AG08395 (cell line): ENCODE results near the gene UBE4B.
"Not testable (repeated sequence)": the region's sequence is repeated elsewhere in the genome, so short reads cannot be mapped to it uniquely, and the experiment has no call there.

ENCODE experiments used
- DNase-seq: peaks from one replicate; pipeline ENCODE4 v3.0.0; 2012; ENCODE audit warnings: mixed read lengths, low spot score

The UBE4B gene

GRCh38 chr1:10073371-10073770 lies 40.6 kb downstream of the UBE4B start:
- not testable (repeated sequence) for DNase-seq

DNA sequence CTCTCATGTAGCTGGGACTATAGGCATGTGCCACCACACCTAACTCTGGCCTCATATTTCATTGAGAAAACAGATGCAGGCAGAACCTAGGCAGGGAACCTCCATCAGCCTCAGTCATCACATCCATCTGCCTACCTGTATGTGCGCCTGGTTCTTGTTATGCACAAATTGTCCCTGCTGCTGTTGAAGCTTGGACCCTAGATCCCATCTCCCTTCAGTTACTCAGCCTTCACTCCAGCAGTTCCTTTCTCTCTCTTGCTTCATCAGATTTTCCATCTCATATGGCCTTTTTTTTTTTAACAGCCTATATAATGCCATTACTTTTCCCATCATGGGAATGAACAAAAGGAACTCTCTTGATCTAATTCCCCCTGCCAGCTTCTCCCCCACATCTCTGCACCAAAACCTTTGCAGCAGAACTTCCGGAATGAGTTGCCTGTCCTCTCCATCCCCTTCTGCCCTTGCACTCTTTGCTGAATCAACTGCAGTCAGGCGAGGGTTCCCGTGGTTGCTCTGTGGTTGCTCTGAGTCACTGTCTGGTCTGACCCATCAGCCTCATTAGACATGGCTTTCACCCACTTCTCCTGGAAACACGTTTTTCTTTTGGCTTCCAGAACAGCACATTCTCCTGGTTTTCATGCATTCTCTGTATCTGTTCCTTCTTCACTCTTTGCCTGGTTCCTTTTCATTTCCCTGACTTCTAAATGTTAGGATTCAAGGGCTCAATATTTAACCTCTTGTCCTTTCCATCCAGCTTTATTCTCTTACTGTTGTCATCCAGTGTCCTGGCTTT lies 41.5 kb downstream of the UBE4B start:
- DNase-seq, result peak; percentile 98

DNA sequence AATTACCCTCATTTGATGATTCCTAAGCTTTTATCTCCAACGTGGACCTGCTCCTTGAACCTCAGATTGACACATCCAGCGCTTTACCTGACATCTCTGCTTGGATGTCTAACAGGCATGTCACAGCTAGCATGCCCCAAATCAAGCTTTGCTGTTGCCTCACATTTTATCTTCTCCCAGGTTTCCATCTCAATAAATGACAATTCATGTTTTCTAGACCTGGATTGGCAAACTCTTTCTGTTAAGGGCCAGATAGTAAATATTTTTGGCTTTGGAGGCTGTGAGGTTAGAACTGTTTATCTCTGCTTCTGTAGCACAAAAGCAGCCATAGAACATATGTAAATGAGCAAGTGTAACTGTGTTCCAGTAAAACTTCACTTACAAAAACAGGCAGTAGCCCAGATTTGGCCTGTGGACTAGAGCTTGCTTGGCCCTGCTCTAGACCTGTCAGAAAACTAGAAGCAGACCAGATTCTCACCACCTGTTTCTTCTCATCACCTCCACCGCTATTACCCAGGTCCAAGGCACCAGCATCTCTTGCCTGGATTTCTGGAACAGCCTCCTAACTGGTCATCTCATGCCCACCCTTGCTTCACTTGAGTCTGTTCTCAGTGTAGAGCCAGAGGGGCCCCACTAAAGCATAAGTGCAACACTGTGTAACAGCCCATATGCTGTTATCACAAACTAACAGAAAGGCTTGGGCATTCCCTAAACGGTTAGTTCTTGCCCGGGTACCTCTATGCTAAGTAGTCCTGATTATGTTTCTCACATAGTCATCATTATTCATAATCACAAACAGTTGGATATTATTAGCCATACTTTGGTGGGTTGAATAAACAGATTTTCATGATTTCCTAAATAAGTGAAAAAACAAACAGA lies 42.3 kb downstream of the UBE4B start:
- DNase-seq, result no peak

DNA sequence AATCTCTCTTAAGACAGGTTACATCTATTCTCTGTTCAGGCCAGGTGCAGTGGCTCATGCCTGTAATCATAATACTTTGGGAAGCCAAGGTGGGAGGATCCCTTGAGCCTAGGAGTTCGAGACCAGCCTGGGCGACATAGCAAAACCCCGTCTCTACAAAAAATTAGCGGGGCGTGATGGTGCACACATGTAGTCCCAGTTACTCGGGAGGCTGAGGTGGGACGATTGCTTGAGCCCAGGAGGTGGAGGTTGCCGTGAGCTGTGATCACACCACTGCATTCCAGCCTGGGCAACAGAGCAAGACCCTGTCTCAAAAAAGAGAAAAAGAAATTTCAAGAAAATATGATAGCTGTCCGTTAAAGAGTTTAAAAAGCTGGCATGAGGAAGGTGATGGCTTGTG lies 43.0 kb downstream of the UBE4B start:
- no peak for DNase-seq

DNA sequence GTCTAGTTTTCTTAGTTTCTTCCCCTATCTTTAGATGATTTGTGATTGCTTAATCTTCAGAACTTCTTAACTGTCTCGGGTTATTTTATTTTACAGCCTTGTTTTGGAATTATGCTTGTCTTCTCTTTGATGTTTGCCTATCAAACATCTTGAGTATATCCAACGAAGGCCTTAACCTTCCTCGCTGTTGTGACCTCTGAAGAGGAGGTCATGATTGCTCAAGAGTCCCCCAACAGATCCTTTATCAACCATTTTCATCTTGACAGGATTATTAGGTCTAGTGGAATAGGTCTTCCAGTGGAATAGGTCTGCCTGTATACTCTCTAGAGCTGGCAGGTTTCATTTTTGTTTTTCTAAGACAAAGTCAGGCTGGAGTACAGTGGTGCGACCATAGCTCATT lies 45.7 kb downstream of the UBE4B start:
- DNase-seq, result no peak

DNA sequence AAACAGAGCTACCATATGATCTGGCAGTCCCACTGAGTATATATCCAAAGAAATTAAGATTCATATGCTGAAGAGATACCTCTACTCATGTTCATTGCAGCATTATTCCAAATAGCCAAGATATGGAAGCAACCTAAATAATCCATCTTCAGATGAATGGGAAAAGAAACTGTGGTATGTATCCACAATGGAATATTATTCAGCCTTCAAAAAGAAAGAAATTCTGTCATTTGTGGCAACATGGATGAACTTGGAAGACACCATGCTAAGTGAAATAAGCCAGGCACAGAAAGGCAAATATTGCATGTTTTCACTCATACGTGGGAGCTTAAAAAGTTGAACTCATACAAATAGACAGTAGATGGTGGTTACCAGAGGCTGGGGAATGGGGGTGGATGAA lies 47.8 kb downstream of the UBE4B start:
- DNase-seq, result no peak

- DNase-seq, result peak; percentile 56
Observed at GRCh38 chr1:10082785-10083479, 50.2 kb downstream of the UBE4B start.

DNA sequence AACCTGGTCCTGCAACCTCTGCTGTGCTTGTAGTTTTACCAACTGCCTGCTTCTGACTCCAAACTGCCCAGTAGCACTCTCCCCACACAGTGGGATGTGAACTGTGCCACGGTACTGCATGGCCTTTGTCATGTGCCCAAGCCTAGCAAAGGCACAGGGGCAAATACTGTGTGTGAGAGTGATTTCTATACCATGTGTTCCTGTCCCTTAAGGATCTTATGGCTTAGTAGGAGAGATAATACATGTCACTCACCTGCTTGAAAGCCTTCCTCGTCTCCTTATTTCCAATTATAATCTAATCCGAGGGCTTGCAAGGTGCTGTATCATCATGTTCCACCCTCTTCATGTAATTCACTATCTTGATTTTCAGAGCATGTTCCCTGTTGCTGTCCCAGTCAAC lies 51.3 kb downstream of the UBE4B start:
- DNase-seq, result no peak

DNA sequence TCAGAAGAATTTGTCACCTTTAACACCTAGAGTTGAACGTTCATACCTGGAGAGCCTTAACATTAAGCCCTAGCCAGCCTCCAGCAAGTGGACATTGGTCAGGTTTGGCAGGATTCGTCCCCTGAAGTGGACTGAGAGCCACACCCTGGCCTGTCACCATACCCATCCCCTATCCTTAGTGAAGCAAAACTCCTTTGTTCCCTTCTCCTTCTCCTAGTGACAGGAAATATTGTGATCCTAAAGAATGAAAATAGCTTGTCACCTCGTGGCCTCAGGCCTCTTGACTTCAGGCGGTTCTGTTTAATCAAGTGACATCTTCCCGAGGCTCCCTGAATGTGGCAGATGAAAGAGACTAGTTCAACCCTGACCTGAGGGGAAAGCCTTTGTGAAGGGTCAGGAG lies 52.3 kb downstream of the UBE4B start:
- no peak for DNase-seq

DNA sequence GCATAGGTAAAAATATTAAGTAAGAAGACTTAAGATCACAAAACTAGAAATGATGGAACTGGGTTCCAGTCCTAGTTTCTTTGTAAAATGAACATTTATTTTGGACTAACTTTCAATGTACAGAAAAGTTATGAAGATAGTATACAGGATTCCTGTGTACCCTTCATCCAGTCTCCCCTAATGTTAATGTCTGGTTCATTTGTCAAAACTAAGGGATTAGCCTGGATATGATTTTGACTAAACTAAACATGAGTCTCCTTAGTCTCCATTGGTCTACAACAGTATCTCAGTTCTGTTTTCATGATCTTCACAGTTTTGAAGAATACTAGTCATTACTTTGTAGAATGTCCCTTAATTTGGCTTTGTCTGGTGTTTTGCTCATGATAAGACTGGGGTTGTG lies 54.5 kb downstream of the UBE4B start:
- DNase-seq, result no peak

DNA sequence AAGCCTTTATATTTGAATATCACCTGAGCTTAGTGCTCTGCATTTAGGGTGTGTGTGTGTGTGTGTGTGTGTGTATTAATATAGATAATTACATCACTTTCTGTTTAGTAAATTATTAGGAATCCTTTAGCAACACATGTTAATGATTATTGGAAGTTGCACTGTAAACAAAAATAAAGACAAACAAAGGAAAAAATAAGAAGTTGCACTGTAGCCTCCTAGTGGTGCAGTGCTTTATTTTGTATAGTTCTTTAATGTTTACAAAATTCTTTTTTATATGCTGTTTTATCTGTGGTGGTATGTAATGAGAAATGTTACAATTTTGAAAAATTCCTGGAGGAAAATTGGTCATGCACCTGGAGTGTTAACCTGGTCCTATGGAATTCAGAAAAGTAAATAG lies 69.2 kb downstream of the UBE4B start:
- no peak for DNase-seq

DNA sequence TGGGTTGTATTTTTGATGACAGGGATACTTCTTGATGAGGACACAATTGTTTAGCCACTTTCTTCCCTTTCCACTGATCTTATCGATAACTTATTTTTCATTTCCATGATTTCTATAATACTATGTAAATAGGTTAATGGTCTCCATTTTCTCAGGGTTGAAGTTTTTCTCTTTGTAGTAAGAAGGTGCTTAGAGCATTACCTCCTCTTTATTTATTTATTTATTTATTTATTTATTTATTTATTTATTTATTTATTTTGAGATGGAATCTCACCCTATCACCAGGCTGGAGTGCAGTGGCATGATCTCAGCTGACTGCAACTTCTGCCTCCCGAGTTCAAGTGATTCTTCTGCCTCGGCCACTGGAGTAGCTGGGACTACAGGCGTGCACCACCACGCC lies 70.4 kb downstream of the UBE4B start:
- DNase-seq, result no peak

DNA sequence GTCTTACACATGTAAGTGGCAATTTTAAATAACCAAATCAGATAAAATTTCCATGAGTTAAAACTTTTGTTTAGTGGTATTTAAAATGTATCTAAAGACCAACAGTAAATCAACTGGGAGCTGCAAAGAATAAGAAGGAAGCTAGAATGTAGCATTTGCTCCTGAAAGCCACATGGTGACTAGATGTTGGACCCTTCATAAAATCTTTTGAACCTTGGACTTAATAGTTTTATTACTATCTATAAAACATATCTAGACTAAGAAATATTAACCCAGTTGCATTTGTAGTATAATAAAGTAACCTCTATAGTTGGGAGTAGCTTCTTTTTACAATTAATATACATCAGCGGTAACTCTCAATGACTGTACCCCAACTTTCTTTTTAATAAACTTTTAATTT lies 72.1 kb downstream of the UBE4B start:
- no peak for DNase-seq

- DNase-seq, result no peak
Observed at GRCh38 chr1:10105484-10105883, 72.7 kb downstream of the UBE4B start.

GRCh38 chr1:10106241-10106640 lies 73.5 kb downstream of the UBE4B start:
- no peak for DNase-seq

DNA sequence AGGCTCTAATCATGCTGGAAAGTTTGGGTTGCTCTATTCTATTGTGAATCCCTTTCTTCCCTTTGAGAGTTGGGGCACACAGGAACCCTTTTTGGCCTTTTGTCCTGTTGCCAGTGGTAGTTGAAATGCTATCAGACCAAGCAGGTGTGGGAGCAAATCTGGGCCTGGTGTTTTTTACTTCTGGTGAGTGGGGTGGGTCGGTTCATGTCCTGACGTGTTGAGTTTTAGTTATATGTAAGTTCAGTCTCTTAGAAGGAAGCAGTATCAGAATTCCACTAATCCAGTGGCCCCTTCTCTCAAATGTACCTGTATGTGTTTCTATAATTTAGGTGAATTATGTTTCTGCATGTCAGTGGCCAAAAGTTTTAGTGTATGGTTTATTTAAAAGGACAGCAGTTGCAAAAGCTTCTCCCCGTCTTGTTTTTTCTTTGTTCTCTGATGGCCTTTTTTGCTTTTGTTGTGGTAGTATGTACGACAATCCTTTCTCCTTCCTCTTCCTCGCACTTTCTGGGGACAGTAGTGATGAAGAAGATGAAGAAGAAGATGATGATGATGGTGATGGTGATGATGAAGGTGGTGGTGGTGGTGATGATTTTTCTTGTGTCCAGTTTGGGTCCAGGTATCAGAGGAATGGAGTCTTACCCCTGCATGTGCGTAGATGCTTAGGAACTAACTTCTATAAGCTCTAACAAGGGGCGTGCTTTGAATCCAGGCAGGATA lies 74.2 kb downstream of the UBE4B start:
- no peak for DNase-seq

GRCh38 chr1:10107476-10107847 lies 74.7 kb downstream of the UBE4B start:
- DNase-seq, result not testable (repeated sequence)

GRCh38 chr1:10108134-10108663 lies 75.4 kb downstream of the UBE4B start:
- DNase-seq, result peak; percentile 41

DNA sequence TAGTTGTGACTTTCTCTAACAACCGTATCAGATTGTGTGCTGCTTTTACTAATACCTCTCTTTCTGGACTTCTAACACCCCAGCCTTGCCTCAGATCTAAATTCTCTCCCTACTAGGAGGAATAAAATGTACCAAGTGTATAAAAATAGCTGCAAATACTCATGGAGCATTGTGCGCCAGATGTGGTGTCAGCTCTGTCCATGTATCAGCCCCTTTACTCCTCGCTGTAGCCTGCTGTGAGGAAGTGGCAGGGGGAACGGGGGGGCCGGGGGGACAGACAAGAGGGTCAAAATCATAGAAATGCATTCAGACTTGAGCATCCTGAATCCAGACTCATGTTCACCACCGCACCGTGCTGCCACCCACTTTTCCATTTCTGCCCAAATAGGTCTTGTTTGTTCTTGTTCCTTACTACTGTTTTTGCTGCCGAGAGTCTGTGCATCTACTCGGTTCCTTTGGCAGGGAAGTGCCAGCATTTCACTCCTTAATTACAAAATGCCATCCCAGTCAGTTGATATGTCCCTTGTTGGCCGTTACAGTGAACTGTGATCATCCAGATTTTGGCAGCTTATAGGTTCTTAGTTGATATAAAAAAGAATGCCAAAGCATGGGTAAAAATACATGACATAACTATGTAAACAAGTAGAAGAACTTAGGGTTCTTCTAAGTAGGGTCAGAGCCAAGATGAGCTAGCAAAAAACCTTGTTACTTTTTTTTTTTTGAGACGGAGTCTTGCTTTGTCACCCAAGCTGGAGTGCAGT lies 76.4 kb downstream of the UBE4B start:
- DNase-seq, result no peak

DNA sequence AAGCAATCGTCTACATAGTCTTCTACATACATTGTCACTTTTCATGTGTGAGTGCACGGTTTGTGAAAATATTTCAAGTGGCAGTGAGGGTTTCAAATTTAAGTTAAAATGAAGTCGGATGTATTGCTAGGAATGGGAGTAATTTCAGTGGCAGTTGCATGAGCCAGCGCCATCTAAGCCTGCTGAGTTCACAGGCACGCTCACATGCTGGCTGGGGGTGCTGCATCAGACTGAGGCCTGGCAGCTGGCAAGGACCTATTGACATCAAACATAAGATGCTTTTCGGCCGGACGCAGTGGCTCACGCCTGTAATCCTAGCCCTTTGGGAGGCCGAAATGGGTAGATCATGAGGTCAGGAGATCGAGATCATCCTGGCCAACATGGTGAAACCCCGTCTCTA lies 80.7 kb downstream of the UBE4B start:
- DNase-seq, result no peak

DNA sequence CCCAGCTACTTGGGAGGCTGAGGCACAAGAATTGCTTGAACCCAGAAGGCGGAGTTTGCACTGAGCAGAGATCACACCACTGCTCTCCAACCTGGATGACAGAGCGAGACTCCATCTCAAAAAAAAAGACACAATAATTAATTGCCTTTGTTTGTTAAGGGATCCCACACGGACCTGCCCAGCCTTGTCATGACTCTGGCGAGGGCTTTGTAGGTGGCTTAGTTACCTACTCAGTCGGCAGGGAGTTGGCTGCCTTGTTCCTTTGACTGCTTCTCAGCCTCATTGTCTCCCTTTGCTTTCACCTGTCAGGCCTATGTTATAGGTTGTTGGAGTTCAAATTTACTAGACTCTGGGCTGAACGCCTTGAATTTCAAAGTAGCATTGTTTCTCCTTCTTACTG lies 82.0 kb downstream of the UBE4B start:
- no peak for DNase-seq
